Gastrocnemius medialis (tissue), 4 donors: Measurements from ENCODE around the gene PIBF1.

ENCODE experiments used
- POLR2A ChIP-seq, 2 donors: fragments of 450-650 bp; IDR thresholded peaks; one replicate each; pipeline ENCODE4 v1.6.1; 2017; ENCODE audit warnings: antibody characterized with exemption in 2 of 2, mild to moderate bottlenecking in 2 of 2, moderate library complexity in 2 of 2
- TF ChIP-seq, protein P1 (sequence below), 5 experiments: fragments of 450-650 bp in 3 of 5; fragments of 200-600 bp in 2 of 5; sonication (generic) in 2 of 5; IDR thresholded peaks in 4 of 5; conservative IDR thresholded peaks in 1 of 5; 1 replicate in 4 of 5; 2 replicates in 1 of 5; pipeline ENCODE4 v1.5.1; 2016 to 2019; ENCODE audit warnings: antibody characterized with exemption in 5 of 5, mild to moderate bottlenecking in 3 of 5, moderate library complexity in 3 of 5

DNA sequence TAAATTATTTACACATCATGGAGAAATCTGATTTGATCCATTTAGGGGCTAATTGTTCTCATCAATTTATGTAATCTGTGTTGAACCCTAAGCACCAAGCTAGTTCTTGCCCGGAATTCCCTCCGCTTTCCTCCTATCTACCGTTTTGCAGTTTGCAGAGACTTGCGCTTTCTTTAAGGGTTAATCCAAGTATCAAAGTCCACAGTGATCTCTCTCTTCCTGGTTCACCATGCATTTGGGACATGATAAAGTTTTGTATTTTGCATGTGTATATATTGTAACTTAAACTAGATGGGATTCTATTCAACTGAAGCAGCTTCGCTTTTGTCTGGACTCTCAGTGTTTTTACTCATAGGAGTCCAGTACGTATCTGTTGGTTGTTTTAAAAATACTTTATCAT, 263.1 kb downstream of the PIBF1 start:
- TF ChIP-seq POLR2A (IDR thresholded peaks at IDR 0.05): no peak
- TF ChIP-seq, protein P1, sequence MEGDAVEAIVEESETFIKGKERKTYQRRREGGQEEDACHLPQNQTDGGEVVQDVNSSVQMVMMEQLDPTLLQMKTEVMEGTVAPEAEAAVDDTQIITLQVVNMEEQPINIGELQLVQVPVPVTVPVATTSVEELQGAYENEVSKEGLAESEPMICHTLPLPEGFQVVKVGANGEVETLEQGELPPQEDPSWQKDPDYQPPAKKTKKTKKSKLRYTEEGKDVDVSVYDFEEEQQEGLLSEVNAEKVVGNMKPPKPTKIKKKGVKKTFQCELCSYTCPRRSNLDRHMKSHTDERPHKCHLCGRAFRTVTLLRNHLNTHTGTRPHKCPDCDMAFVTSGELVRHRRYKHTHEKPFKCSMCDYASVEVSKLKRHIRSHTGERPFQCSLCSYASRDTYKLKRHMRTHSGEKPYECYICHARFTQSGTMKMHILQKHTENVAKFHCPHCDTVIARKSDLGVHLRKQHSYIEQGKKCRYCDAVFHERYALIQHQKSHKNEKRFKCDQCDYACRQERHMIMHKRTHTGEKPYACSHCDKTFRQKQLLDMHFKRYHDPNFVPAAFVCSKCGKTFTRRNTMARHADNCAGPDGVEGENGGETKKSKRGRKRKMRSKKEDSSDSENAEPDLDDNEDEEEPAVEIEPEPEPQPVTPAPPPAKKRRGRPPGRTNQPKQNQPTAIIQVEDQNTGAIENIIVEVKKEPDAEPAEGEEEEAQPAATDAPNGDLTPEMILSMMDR (IDR thresholded peaks at IDR 0.05 in 4 of 5, conservative IDR thresholded peaks at IDR 0.05 in 1 of 5): no peak
